C4-2B (cell line): ENCODE measurements around the gene NT5DC4.

Experiments used
- ZFX ChIP-seq: fragments of 450-650 bp; IDR thresholded peaks from 2 replicates; pipeline ENCODE4 v1.6.1; 2017
- TF ChIP-seq, protein P1 (sequence below): fragments of 450-650 bp; conservative IDR thresholded peaks from 2 replicates; pipeline ENCODE4 v1.5.1; 2017; ENCODE audit warnings: mild to moderate bottlenecking

DNA sequence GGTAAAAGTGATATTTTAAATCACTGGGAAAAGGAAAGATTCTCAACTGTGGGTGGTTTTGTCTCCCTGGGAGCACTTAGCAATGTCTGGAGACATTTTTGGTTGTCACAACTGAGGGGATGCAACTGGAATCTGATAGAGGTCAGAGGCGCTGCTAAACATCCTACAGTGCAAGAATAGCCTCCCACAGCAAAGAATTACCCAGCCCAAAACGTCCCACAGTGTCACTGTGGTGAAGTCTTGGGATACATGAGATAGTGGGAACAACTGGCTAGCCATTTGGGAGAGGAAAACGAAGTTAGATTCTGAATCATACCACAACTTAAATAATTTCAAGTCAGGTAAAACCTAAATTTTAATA is 36.4 kb upstream of the NT5DC4 start:
- TF ChIP-seq, protein P1, sequence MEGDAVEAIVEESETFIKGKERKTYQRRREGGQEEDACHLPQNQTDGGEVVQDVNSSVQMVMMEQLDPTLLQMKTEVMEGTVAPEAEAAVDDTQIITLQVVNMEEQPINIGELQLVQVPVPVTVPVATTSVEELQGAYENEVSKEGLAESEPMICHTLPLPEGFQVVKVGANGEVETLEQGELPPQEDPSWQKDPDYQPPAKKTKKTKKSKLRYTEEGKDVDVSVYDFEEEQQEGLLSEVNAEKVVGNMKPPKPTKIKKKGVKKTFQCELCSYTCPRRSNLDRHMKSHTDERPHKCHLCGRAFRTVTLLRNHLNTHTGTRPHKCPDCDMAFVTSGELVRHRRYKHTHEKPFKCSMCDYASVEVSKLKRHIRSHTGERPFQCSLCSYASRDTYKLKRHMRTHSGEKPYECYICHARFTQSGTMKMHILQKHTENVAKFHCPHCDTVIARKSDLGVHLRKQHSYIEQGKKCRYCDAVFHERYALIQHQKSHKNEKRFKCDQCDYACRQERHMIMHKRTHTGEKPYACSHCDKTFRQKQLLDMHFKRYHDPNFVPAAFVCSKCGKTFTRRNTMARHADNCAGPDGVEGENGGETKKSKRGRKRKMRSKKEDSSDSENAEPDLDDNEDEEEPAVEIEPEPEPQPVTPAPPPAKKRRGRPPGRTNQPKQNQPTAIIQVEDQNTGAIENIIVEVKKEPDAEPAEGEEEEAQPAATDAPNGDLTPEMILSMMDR, result no peak
- TF ChIP-seq ZFX, result no peak
